Stimulated activated CD4-positive, alpha-beta T cell treated with anti-CD3 and anti-CD28 coated beads, Interleukin-15, amount 100 ng/mL, for 1 hour (primary cell): Measurements from ENCODE around the gene TNFRSF1A.

Experiments
- DNase-seq, 2 donors: peaks; one replicate each; pipeline ENCODE4 v3.0.0-alpha.2; 2020; ENCODE audit warnings: low read depth in 1 of 2, low spot score in 1 of 2

The TNFRSF1A gene

GRCh38 chr12:6279256-6279628 is 62.6 kb downstream of the TNFRSF1A start:
- DNase-seq, result no peak
